ENCODE results near the gene AREG. TPM values are rescaled to one million over a fixed set of nuclear protein-coding genes. Genes with fewer than 3 reads are reported as not detected.

The AREG gene
- total and polyA plus RNA-seq, 9 of the 15 experiments (the other 6 are each of a cell fraction or from before 2014, with no cell fraction given) = 1.4 to 7.7 (median 5.4) TPM

GRCh38 chr4:74453037-74453635 lies 8.2 kb downstream of the AREG start (continued):
- 0 out of 4 replicates have a peak, but pooled peaks of 1 of the 2 experiments have one; percentile 31 for TF ChIP-seq ZNF639 (CRISPR knock-in tag; conservative IDR thresholded peaks at IDR 0.05 in 1 of 2, IDR thresholded peaks at IDR 0.05 in 1 of 2)
- TF ChIP-seq SRSF7 (optimal IDR thresholded peaks at IDR 0.05; ENCODE audit: low read depth, low read length) = no peak
- TF ChIP-seq ZNF696 (CRISPR knock-in tag; conservative IDR thresholded peaks at IDR 0.05) = no peak
- peak; percentile 81 for TF ChIP-seq SMARCE1 (IDR thresholded peaks at IDR 0.05)
- TF ChIP-seq HDAC3 (IDR thresholded peaks at IDR 0.05; ENCODE audit: borderline replicate concordance, partially characterized antibody) = peak; percentile 64
- no peak for TF ChIP-seq ZNF586 (CRISPR knock-in tag; conservative IDR thresholded peaks at IDR 0.05)
- TF ChIP-seq MED1 (CRISPR knock-in tag; IDR thresholded peaks at IDR 0.05; ENCODE audit: borderline replicate concordance) = no peak
- TF ChIP-seq AFF1 (IDR thresholded peaks at IDR 0.05; ENCODE audit: low read depth in 1 of 2, partially characterized antibody in 2 of 2) = peak in 1 of 2 experiments; percentile 29
- no peak for TF ChIP-seq ZBTB8A (IDR thresholded peaks at IDR 0.05; ENCODE audit: partially characterized antibody)
- 0 out of 2 replicates have a peak, but pooled peaks have one; percentile 60 for TF ChIP-seq TOE1 (IDR thresholded peaks at IDR 0.05; ENCODE audit: borderline replicate concordance)
- TF ChIP-seq TOE1 (CRISPR knock-in tag; IDR thresholded peaks at IDR 0.05; ENCODE audit: borderline replicate concordance, low read depth) = no peak
- TF ChIP-seq LEF1 (IDR thresholded peaks at IDR 0.05) = peak; percentile 64
- no peak for TF ChIP-seq SNAPC5 (CRISPR knock-in tag; IDR thresholded peaks at IDR 0.05)
- TF ChIP-seq ARID1B (IDR thresholded peaks at IDR 0.05) = peak; percentile 96
- 0 out of 2 replicates have a peak, but pooled peaks have one; percentile 42 for TF ChIP-seq MTA1 (IDR thresholded peaks at IDR 0.05; ENCODE audit: borderline replicate concordance)
- peak; percentile 42; the same call in 1 of the 2 replicates for TF ChIP-seq ZEB2 (IDR thresholded peaks at IDR 0.05)
- no peak for TF ChIP-seq MAX (CRISPR knock-in tag; IDR thresholded peaks at IDR 0.05)
- no peak for TF ChIP-seq ZNF780A (CRISPR knock-in tag; IDR thresholded peaks at IDR 0.05)
- TF ChIP-seq PHB2 (IDR thresholded peaks at IDR 0.05; ENCODE audit: low read depth) = peak; percentile 36; the same call in 1 of the 2 replicates
- TF ChIP-seq NCOA1 (IDR thresholded peaks at IDR 0.05; ENCODE audit: low read depth) = peak; percentile 67; the same call in 1 of the 2 replicates
- peak; percentile 39 to 79; a peak in 3 of 4 replicates for TF ChIP-seq TRIM24 (IDR thresholded peaks at IDR 0.05)
- 0 out of 2 replicates have a peak, but pooled peaks have one; percentile 43 for TF ChIP-seq OTX1 (CRISPR knock-in tag; IDR thresholded peaks at IDR 0.05)
- peak in 1 of 2 experiments; percentile 71; a peak in 1 of 4 replicates for TF ChIP-seq RCOR1 (IDR thresholded peaks at IDR 0.05; ENCODE audit: borderline replicate concordance in 1 of 2, low read depth in 2 of 2, low read length in 2 of 2)
- TF ChIP-seq ERF (CRISPR knock-in tag; IDR thresholded peaks at IDR 0.05) = no peak
- TF ChIP-seq KLF16 (IDR thresholded peaks at IDR 0.05) = peak; percentile 65

Measured in K562 (cell line).